Measurements from ENCODE around the gene SAMD7.

The SAMD7 gene

DNA sequence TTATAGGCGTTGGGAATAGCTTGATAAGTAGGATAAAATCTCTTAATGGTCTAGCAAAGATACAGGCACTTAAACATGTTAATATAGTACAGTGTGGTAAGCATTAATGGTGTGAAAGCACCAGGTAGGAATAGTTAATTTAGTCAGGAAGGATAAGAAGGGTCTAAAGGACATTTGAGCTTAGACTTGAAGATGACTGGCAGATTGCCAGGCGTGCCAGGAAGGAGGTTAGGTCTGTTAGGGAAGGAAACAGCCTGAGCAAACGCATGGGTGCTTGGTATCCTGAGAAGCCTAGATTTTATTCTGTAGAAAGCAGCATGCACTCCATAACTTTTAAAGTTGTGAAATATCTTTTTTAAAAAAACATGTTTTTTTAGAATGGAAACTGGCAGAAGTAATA is 72.9 kb downstream of the SAMD7 start:
- TF ChIP-seq, protein P1, sequence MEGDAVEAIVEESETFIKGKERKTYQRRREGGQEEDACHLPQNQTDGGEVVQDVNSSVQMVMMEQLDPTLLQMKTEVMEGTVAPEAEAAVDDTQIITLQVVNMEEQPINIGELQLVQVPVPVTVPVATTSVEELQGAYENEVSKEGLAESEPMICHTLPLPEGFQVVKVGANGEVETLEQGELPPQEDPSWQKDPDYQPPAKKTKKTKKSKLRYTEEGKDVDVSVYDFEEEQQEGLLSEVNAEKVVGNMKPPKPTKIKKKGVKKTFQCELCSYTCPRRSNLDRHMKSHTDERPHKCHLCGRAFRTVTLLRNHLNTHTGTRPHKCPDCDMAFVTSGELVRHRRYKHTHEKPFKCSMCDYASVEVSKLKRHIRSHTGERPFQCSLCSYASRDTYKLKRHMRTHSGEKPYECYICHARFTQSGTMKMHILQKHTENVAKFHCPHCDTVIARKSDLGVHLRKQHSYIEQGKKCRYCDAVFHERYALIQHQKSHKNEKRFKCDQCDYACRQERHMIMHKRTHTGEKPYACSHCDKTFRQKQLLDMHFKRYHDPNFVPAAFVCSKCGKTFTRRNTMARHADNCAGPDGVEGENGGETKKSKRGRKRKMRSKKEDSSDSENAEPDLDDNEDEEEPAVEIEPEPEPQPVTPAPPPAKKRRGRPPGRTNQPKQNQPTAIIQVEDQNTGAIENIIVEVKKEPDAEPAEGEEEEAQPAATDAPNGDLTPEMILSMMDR (IDR thresholded peaks at IDR 0.05; ENCODE audit: insufficient read depth, low read length, poor library complexity, severe bottlenecking) = no peak
- Histone ChIP-seq H3K36me3 (ENCODE audit: control insufficient read depth, insufficient read depth, low read length) (peaks cover 14% of the 10 kb centered on the region), H3K27me3 (replicated peaks; ENCODE audit: control insufficient read depth, insufficient read depth, low read length) (no peaks in the 10 kb centered on the region), H3K4me3 (replicated peaks; ENCODE audit: low read depth, low read length) (no peak overlapping the region)
- no peak for DNase-seq (ENCODE audit: extremely low read depth, insufficient read length)
